Psoas muscle (tissue), 8 donors: Measurements from ENCODE around the gene ILF3. TPM values are rescaled to one million over a fixed set of nuclear protein-coding genes. Genes with fewer than 3 reads are reported as not detected.

Experiments used
- ATAC-seq, 4 donors: fragments of 200-7000 bp; cut with Tn5 transposase; one replicate each; pipeline ENCODE4 v1.9.1; 2020; ENCODE audit warnings: moderate library complexity in 3 of 4, mild to moderate bottlenecking in 2 of 4
- DNase-seq, 2 donors: peaks; one replicate each; pipeline ENCODE4 v3.0.0-alpha.2; 2020
- H3K27ac ChIP-seq: fragments of 200-600 bp; one replicate; pipeline ENCODE4 v1.8.0; 2022
- H3K27me3 ChIP-seq, 3 donors: fragments of 200-600 bp in 1 of 3; one replicate each; pipeline versions ENCODE4 v1.6.1 to v1.8.0; 2013 to 2022; ENCODE audit warnings: low read length in 2 of 3, mild to moderate bottlenecking in 2 of 3, moderate library complexity in 1 of 3; ENCODE audit not compliant: insufficient read depth in 3 of 3
- H3K36me3 ChIP-seq, 2 donors: fragments of 200-600 bp in 1 of 2; one replicate each; pipeline versions ENCODE4 v1.6.1 to v1.8.0; 2013 to 2022; ENCODE audit warnings: low read depth in 1 of 2, mild to moderate bottlenecking in 1 of 2, moderate library complexity in 1 of 2; ENCODE audit not compliant: insufficient read depth in 1 of 2
- H3K4me1 ChIP-seq: fragments of 200-600 bp; one replicate; pipeline ENCODE4 v1.8.0; 2022
- H3K4me3 ChIP-seq: fragments of 200-600 bp; one replicate; pipeline ENCODE4 v1.8.0; 2022; ENCODE audit warnings: mild to moderate bottlenecking
- H3K9me3 ChIP-seq: fragments of 200-600 bp; one replicate; pipeline ENCODE4 v1.8.0; 2022
- CTCF ChIP-seq: fragments of 200-600 bp; IDR thresholded peaks from one replicate; pipeline ENCODE4 v1.8.0; 2022; ENCODE audit warnings: antibody characterized with exemption
- WGBS, 3 donors: extraction: QIAGEN DNeasy Blood & Tissue Kit; methylation state at CpG; one replicate each; pipeline versions ENCODE4 v1.1.6 to v1.1.7; 2013; 5-methylcytosine and 5-hydroxymethylcytosine counted together
- intact Hi-C, 2 donors: fragments of 100-400 bp; cut with DNase I; formaldehyde crosslinking; loops; one replicate each; pipeline versions ENCODE4 v1.11.0 to v1.14.2; 2022
- polyA plus RNA-seq, 3 donors: library from polyadenylated mRNA; stranded (reverse); fragments of 200-250 nt; gene quantifications; one replicate each; pipeline ENCODE4 v1.2.3, GENCODE V29; 2013
- total RNA-seq, 4 donors: library from RNA; stranded (reverse); fragmentation: NEBNext Ultra II Directional in 2 of 4; extraction: Animal tissue kit (Norgen Biotek cat#: 25700) in 2 of 4; gene quantifications; one replicate each; pipeline versions ENCODE4 v1.2.1 to v1.2.4, GENCODE V29; 2021 to 2023
- donor health status: healthy with polysubstance abuse.
- donor health status: DM: no; HTN: no; CAD: no; lungs with moderate emphysema.
- donor health status: Bipolar disorder and iron deficiency.
- donor health status: healthy.
- donor health status: DM: yes; HTN: yes; CAD: no.
- donor health status: DM: no; HTN: no; CAD: no.
- donor health status: DM: no; HTN: no; CAD: no.
- donor health status: DM: yes; HTN: yes; CAD: no.

Gene ILF3
- total and polyA plus RNA-seq, 7 donors: 70.6 to 189 (median 148) TPM

- Histone ChIP-seq H3K4me1 (peaks cover 8% of the 10 kb centered on the region), H3K9me3 (no peaks in the 10 kb centered on the region), H3K27me3 (no peaks in the 10 kb centered on the region), H3K36me3 (peaks cover 3 to 52% of the 10 kb centered on the region in 2 donors), H3K4me3 (no peak overlapping the region), H3K27ac (peak overlapping the region; percentile 46)
- intact Hi-C loops: no loop called here
- ATAC-seq (no peak), DNase-seq (no peak)
- no peak for TF ChIP-seq CTCF
- whole genome bisulfite sequencing, 3 donors: 57 to 60% (median 58%) methylated on average over 21 of the region's 21 CpGs
Measured at GRCh38 chr19:10643172-10643967, 10.8 kb upstream of the ILF3 start.

GRCh38 chr19:10643968-10644259 lies 10.2 kb upstream of the ILF3 start:
- DNase-seq: no peak

GRCh38 chr19:10644260-10645007 lies 9.7 kb upstream of the ILF3 start:
- Histone ChIP-seq H3K36me3 (peaks cover 3 to 41% of the 10 kb centered on the region in 2 donors), H3K4me1 (peaks cover 8% of the 10 kb centered on the region), H3K9me3 (no peaks in the 10 kb centered on the region), H3K4me3 (peak overlapping the region; percentile 4), H3K27me3 (no peaks in the 10 kb centered on the region), H3K27ac (peak overlapping the region; percentile 46)
- DNase-seq (peak; percentile 87 to 93), ATAC-seq (peak; percentile 93 to 97 (median 94))
- intact Hi-C loops: loop anchor here (1.0 kb wide), 1 partner anchor 63 kb away; no protein-coding TSS in a partner anchor
- WGBS, 3 donors: 6 to 15% (median 7%) methylated on average over 14 of the region's 14 CpGs
- TF ChIP-seq CTCF: peak; percentile 89

More at GRCh38 chr19:10643968-10644259, 10.2 kb upstream of the ILF3 start:
- peak in 3 of 4 donors; percentile 8 to 17 (median 9) for ATAC-seq
- no peak overlapping the region for H3K4me3 ChIP-seq
- H3K27ac ChIP-seq: peak overlapping the region; percentile 46
- 26 to 38% (median 35%) methylated on average over 3 of the region's 3 CpGs for WGBS, 3 donors
- intact Hi-C loops: loop anchor here (1.0 kb wide), 1 partner anchor 63 kb away; no protein-coding TSS in a partner anchor
- peaks cover 8% of the 10 kb centered on the region for H3K4me1 ChIP-seq
- no peak for TF ChIP-seq CTCF
- no peaks in the 10 kb centered on the region for H3K9me3 ChIP-seq
- H3K36me3 ChIP-seq: peaks cover 3 to 46% of the 10 kb centered on the region in 2 donors
- no peaks in the 10 kb centered on the region for H3K27me3 ChIP-seq

- ATAC-seq: no peak
- TF ChIP-seq CTCF: no peak
- intact Hi-C loops: no loop called here
- no peaks in the 10 kb centered on the region for H3K9me3 ChIP-seq
- WGBS, 3 donors: 67 to 74% (median 68%) methylated on average over 12 of the region's 12 CpGs
- no peaks in the 10 kb centered on the region for H3K27me3 ChIP-seq
- H3K4me3 ChIP-seq: no peak overlapping the region
- peaks cover 8% of the 10 kb centered on the region for H3K4me1 ChIP-seq
- H3K36me3 ChIP-seq: peaks cover 1 to 19% of the 10 kb centered on the region in 2 donors
- DNase-seq: no peak
- H3K27ac ChIP-seq: no peak overlapping the region
Measured at GRCh38 chr19:10646456-10647159, 7.5 kb upstream of the ILF3 start.
